ENCODE data around the gene CHSY3.

CHSY3 gene

GRCh38 chr5:130102375-130102774 lies 198.1 kb downstream of the CHSY3 start:
- Histone ChIP-seq H3K4me1 (ENCODE audit: control insufficient read depth, low read depth, low read length) (no peaks in the 10 kb centered on the region), H3K27me3 (ENCODE audit: control insufficient read depth, insufficient read depth, low read length) (no peaks in the 10 kb centered on the region), H3K9ac (ENCODE audit: low read length) (no peak overlapping the region), H3K36me3 (ENCODE audit: control insufficient read depth, low read depth, low read length) (no peaks in the 10 kb centered on the region), H3K9me3 (ENCODE audit: control insufficient read depth, low read depth, low read length) (no peaks in the 10 kb centered on the region), H3K27ac (ENCODE audit: low read length) (no peak overlapping the region), H3K4me3 (ENCODE audit: low read length) (no peak overlapping the region)

DNA sequence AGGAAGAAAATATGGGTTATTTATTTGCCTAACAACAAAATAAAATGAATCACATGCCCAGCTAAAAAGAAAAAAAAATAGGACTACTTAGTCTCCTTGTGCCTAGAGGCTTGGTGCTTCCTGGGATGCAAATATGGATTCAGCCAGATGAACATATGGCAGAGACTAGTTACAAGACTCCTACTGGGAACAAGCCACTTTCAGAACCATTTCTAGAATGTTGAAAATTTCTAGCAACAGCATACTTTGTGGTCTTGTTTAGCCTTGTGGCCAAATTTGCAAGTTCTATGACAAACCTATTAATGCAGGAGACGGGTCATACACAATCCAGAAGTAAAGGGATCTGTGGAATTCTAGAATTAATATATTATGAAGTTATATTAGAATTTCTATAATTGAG lies 198.7 kb downstream of the CHSY3 start:
- Histone ChIP-seq H3K9ac (ENCODE audit: low read length) (no peak overlapping the region), H3K4me3 (ENCODE audit: low read length) (no peak overlapping the region), H3K27ac (ENCODE audit: low read length) (no peak overlapping the region), H3K36me3 (ENCODE audit: control insufficient read depth, low read depth, low read length) (no peaks in the 10 kb centered on the region), H3K9me3 (ENCODE audit: control insufficient read depth, low read depth, low read length) (no peaks in the 10 kb centered on the region), H3K4me1 (ENCODE audit: control insufficient read depth, low read depth, low read length) (no peaks in the 10 kb centered on the region), H3K27me3 (ENCODE audit: control insufficient read depth, insufficient read depth, low read length) (no peaks in the 10 kb centered on the region)

GRCh38 chr5:130104895-130105688 lies 200.8 kb downstream of the CHSY3 start:
- H3K27me3 ChIP-seq (ENCODE audit: control insufficient read depth, insufficient read depth, low read length) = no peaks in the 10 kb centered on the region
- no peaks in the 10 kb centered on the region for H3K36me3 ChIP-seq (ENCODE audit: control insufficient read depth, low read depth, low read length)
- H3K4me3 ChIP-seq (ENCODE audit: low read length) = no peak overlapping the region
- H3K9me3 ChIP-seq (ENCODE audit: control insufficient read depth, low read depth, low read length) = no peaks in the 10 kb centered on the region
- no peak overlapping the region for H3K9ac ChIP-seq (ENCODE audit: low read length)
- no peak overlapping the region for H3K27ac ChIP-seq (ENCODE audit: low read length)
- H3K4me1 ChIP-seq (ENCODE audit: control insufficient read depth, low read depth, low read length) = no peaks in the 10 kb centered on the region

DNA sequence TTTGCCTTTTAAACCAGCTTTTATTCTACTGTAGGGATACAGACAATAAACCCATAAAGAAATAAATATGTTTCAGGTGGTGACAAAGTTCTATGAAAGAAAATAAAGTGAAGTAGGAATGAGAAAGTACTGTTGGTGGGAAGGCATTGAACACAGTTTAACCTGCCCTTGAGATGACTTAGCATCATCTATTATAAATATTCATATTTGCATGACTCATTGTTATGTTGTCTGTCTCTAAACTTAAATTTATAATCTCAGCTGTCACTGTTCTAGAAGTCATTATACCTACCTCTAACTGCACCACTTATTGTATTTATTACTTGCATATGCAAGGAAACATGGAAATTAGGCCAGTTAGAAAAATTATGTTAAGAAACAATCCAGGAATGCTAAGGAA lies 202.2 kb downstream of the CHSY3 start:
- Histone ChIP-seq H3K27ac (ENCODE audit: low read length) (no peak overlapping the region), H3K4me3 (ENCODE audit: low read length) (no peak overlapping the region), H3K9me3 (ENCODE audit: control insufficient read depth, low read depth, low read length) (no peaks in the 10 kb centered on the region), H3K9ac (ENCODE audit: low read length) (no peak overlapping the region), H3K27me3 (ENCODE audit: control insufficient read depth, insufficient read depth, low read length) (no peaks in the 10 kb centered on the region), H3K36me3 (ENCODE audit: control insufficient read depth, low read depth, low read length) (no peaks in the 10 kb centered on the region), H3K4me1 (ENCODE audit: control insufficient read depth, low read depth, low read length) (no peaks in the 10 kb centered on the region)

- Histone ChIP-seq H3K9me3 (ENCODE audit: control insufficient read depth, low read depth, low read length) (no peaks in the 10 kb centered on the region), H3K9ac (ENCODE audit: low read length) (no peak overlapping the region), H3K27ac (ENCODE audit: low read length) (no peak overlapping the region), H3K27me3 (ENCODE audit: control insufficient read depth, insufficient read depth, low read length) (no peaks in the 10 kb centered on the region), H3K4me3 (ENCODE audit: low read length) (no peak overlapping the region), H3K4me1 (ENCODE audit: control insufficient read depth, low read depth, low read length) (peaks cover 6% of the 10 kb centered on the region), H3K36me3 (ENCODE audit: control insufficient read depth, low read depth, low read length) (no peaks in the 10 kb centered on the region)
Observed at GRCh38 chr5:130109152-130109551, 204.9 kb downstream of the CHSY3 start.

DNA sequence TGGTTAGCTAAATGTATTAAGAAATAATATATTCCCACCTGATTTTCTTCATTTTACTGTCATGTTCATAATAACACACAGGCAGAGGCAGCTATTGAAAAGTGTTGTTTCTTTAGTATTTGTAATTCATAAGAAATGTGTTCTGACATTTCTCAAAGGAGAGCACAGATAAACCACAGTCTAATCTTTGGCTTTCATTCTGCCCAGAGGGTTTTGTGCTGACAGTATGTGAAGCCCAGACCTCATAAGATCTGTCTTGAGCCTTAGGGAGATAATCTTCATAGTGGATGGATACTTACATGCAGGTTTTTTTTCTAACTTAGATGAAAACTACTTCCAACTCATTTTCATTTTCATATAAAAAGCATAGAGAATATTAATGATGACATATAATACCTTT lies 206.1 kb downstream of the CHSY3 start:
- Histone ChIP-seq H3K9ac (ENCODE audit: low read length) (no peak overlapping the region), H3K4me1 (ENCODE audit: control insufficient read depth, low read depth, low read length) (peaks cover 6% of the 10 kb centered on the region), H3K27ac (ENCODE audit: low read length) (no peak overlapping the region), H3K36me3 (ENCODE audit: control insufficient read depth, low read depth, low read length) (no peaks in the 10 kb centered on the region), H3K4me3 (ENCODE audit: low read length) (no peak overlapping the region), H3K9me3 (ENCODE audit: control insufficient read depth, low read depth, low read length) (no peaks in the 10 kb centered on the region), H3K27me3 (ENCODE audit: control insufficient read depth, insufficient read depth, low read length) (no peaks in the 10 kb centered on the region)

DNA sequence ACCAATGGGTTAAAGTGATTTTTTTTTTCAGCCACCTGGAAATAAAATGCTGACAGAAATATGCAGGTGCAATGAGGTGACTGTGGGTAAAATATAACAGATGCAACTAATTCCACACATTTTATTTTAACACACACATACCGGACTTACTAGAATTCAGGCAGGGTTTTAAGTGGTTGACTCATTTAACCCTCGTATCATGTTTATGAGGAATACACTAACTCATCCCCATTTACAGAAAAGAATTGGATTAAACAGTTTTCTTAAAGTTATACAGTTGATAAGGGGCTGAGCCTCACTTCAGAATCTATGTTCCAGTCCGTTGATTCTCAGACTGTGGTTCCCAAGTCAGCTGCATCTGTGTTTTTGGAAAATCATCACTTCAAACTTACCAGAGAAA lies 207.5 kb downstream of the CHSY3 start:
- H3K9ac ChIP-seq (ENCODE audit: low read length) = no peak overlapping the region
- no peaks in the 10 kb centered on the region for H3K36me3 ChIP-seq (ENCODE audit: control insufficient read depth, low read depth, low read length)
- no peaks in the 10 kb centered on the region for H3K27me3 ChIP-seq (ENCODE audit: control insufficient read depth, insufficient read depth, low read length)
- H3K9me3 ChIP-seq (ENCODE audit: control insufficient read depth, low read depth, low read length) = no peaks in the 10 kb centered on the region
- H3K4me1 ChIP-seq (ENCODE audit: control insufficient read depth, low read depth, low read length) = peaks cover 6% of the 10 kb centered on the region
- no peak overlapping the region for H3K27ac ChIP-seq (ENCODE audit: low read length)
- H3K4me3 ChIP-seq (ENCODE audit: low read length) = no peak overlapping the region

DNA sequence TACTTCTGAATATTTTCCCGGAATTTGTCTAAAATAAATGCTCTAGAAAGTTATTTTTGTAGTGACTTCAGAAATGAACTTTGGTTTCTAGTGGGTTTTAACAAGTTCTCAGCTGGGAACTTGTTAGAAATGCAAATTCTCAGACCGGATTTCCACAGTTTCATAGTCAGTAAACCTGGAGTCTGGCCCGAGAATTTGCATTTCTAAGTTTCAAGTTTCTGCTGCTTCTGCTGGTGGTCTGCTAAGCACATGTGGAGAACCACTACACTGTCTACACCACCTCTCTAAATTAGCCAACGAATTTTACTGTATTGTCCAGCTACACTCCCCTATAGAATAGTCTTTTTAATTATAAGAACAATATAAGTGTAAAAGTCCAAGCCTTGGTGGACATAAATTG lies 208.0 kb downstream of the CHSY3 start:
- Histone ChIP-seq H3K4me1 (ENCODE audit: control insufficient read depth, low read depth, low read length) (peaks cover 6% of the 10 kb centered on the region), H3K4me3 (ENCODE audit: low read length) (no peak overlapping the region), H3K27ac (ENCODE audit: low read length) (no peak overlapping the region), H3K9me3 (ENCODE audit: control insufficient read depth, low read depth, low read length) (no peaks in the 10 kb centered on the region), H3K9ac (ENCODE audit: low read length) (no peak overlapping the region), H3K36me3 (ENCODE audit: control insufficient read depth, low read depth, low read length) (no peaks in the 10 kb centered on the region), H3K27me3 (ENCODE audit: control insufficient read depth, insufficient read depth, low read length) (no peaks in the 10 kb centered on the region)

GRCh38 chr5:130115686-130116085 lies 211.4 kb downstream of the CHSY3 start:
- H3K9me3 ChIP-seq (ENCODE audit: control insufficient read depth, low read depth, low read length) = no peaks in the 10 kb centered on the region
- H3K27me3 ChIP-seq (ENCODE audit: control insufficient read depth, insufficient read depth, low read length) = no peaks in the 10 kb centered on the region
- H3K36me3 ChIP-seq (ENCODE audit: control insufficient read depth, low read depth, low read length) = no peaks in the 10 kb centered on the region
- no peak overlapping the region for H3K4me3 ChIP-seq (ENCODE audit: low read length)
- peaks cover 6% of the 10 kb centered on the region for H3K4me1 ChIP-seq (ENCODE audit: control insufficient read depth, low read depth, low read length)
- no peak overlapping the region for H3K27ac ChIP-seq (ENCODE audit: low read length)
- no peak overlapping the region for H3K9ac ChIP-seq (ENCODE audit: low read length)

DNA sequence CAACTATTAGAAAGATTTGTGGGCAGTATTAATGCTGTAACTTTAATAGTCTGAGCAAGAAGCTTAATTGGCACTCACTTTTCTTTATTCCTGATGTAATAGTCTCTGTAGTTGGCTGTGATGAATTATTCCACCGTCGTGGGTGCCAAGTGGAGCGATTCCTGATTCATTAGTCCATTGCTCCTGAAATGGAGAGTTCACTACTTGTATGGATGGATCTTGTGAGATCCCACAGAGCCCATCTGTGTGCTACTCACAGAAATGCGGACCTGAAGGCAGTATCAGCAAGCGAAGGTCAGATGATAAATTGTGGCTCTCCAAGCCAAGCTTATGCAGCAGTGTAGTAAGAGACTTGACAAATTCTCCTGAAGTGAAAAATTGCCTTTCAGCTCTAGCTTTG lies 212.2 kb downstream of the CHSY3 start:
- H3K4me3 ChIP-seq (ENCODE audit: low read length) = no peak overlapping the region
- H3K4me1 ChIP-seq (ENCODE audit: control insufficient read depth, low read depth, low read length) = peaks cover 6% of the 10 kb centered on the region
- H3K9me3 ChIP-seq (ENCODE audit: control insufficient read depth, low read depth, low read length) = no peaks in the 10 kb centered on the region
- H3K27me3 ChIP-seq (ENCODE audit: control insufficient read depth, insufficient read depth, low read length) = no peaks in the 10 kb centered on the region
- no peak overlapping the region for H3K27ac ChIP-seq (ENCODE audit: low read length)
- no peaks in the 10 kb centered on the region for H3K36me3 ChIP-seq (ENCODE audit: control insufficient read depth, low read depth, low read length)
- H3K9ac ChIP-seq (ENCODE audit: low read length) = no peak overlapping the region

GRCh38 chr5:130116972-130117371 lies 212.7 kb downstream of the CHSY3 start:
- Histone ChIP-seq H3K9ac (ENCODE audit: low read length) (no peak overlapping the region), H3K9me3 (ENCODE audit: control insufficient read depth, low read depth, low read length) (no peaks in the 10 kb centered on the region), H3K4me1 (ENCODE audit: control insufficient read depth, low read depth, low read length) (peaks cover 5% of the 10 kb centered on the region), H3K4me3 (ENCODE audit: low read length) (no peak overlapping the region), H3K27ac (ENCODE audit: low read length) (no peak overlapping the region), H3K27me3 (ENCODE audit: control insufficient read depth, insufficient read depth, low read length) (no peaks in the 10 kb centered on the region), H3K36me3 (ENCODE audit: control insufficient read depth, low read depth, low read length) (no peaks in the 10 kb centered on the region)

GRCh38 chr5:130126746-130127145 lies 222.5 kb downstream of the CHSY3 start:
- no peak overlapping the region for H3K4me3 ChIP-seq (ENCODE audit: low read length)
- no peak overlapping the region for H3K27ac ChIP-seq (ENCODE audit: low read length)
- no peaks in the 10 kb centered on the region for H3K27me3 ChIP-seq (ENCODE audit: control insufficient read depth, insufficient read depth, low read length)
- no peaks in the 10 kb centered on the region for H3K36me3 ChIP-seq (ENCODE audit: control insufficient read depth, low read depth, low read length)
- no peaks in the 10 kb centered on the region for H3K4me1 ChIP-seq (ENCODE audit: control insufficient read depth, low read depth, low read length)
- no peaks in the 10 kb centered on the region for H3K9me3 ChIP-seq (ENCODE audit: control insufficient read depth, low read depth, low read length)
- no peak overlapping the region for H3K9ac ChIP-seq (ENCODE audit: low read length)
